SW480 (cell line): ENCODE data around the gene FXN.
"Not testable (repeated sequence)": the region's sequence is repeated elsewhere in the genome, so short reads cannot be mapped to it uniquely, and the experiment has no call there.

Source experiments
- DNase-seq: peaks from one replicate; pipeline ENCODE4 v3.0.0-alpha.2; 2016; ENCODE audit warnings: low spot score

Gene FXN

GRCh38 chr9:69027355-69028097 is 8.0 kb upstream of the FXN start:
- DNase-seq: peak; percentile 63

DNA sequence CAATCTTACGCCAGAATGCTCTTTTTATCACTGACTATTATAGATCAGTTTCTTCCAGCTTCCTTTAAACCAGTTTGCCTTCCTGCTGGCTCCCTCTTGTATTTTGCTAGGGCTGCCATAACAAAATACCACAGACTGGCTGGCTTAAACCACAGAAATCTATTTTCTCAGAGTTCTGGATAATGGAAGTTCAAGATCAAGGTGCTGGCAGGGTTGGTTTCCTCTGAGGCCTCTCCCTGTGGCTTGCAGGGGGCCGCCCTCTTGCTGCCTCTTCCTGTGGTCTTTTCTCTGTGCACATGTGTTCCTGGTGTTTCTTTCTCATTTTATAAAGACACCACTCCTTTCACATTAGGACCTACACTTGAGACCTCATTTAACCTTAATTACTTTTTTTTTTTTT is 6.8 kb upstream of the FXN start:
- DNase-seq: no peak

- no peak for DNase-seq
These were observed 6.0 kb upstream of the FXN start for GRCh38 chr9:69029535-69029934.

DNA sequence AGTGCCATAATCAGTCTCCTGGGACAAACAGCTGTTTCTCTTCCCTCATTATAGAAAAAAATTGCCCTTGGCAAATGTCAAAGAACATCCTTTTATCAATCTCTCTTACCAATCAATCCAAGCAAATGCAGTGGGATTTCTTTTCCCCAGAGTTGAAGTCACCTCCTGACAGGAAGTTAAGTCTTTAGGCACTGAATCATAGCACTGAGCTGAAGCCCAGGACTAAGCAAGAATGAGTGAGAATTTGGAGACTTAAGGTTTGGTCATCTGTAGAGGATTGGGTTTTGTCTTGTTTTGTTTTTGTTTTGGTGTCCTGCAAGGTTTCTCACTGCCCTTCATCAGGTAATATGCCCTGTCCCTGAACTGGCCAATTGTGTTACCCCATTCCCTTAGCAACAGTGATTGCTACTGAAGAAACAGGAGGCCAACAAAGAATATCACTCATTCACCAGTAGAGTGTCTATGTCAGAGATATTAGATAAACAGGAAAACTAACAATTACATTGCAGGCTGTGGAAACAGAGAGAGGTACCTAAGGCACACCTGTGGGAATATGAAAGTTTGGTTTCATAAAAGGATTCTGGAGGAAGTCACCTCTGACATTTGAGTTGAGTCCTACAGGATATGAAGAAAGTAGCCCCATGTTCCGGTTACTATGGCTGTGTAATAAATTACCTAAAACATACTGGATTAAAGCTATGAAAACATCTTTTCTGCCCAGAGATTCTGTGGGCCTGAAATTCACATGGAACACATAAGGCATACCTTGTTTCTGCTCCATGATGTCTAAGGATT is 4.5 kb upstream of the FXN start:
- no peak for DNase-seq

- no peak for DNase-seq
These were observed 1.5 kb upstream of the FXN start for GRCh38 chr9:69034071-69034470.

GRCh38 chr9:69036309-69036708 is 757 bp downstream of the FXN start:
- no peak for DNase-seq

- no peak for DNase-seq
These were observed 1.2 kb downstream of the FXN start for GRCh38 chr9:69036799-69037198.

- DNase-seq: no peak
These were observed 5.1 kb downstream of the FXN start for GRCh38 chr9:69040646-69041045.

- no peak for DNase-seq
These were observed 9.0 kb downstream of the FXN start for GRCh38 chr9:69044240-69045219.

GRCh38 chr9:69045821-69046220 is 10.3 kb downstream of the FXN start:
- DNase-seq: no peak

DNA sequence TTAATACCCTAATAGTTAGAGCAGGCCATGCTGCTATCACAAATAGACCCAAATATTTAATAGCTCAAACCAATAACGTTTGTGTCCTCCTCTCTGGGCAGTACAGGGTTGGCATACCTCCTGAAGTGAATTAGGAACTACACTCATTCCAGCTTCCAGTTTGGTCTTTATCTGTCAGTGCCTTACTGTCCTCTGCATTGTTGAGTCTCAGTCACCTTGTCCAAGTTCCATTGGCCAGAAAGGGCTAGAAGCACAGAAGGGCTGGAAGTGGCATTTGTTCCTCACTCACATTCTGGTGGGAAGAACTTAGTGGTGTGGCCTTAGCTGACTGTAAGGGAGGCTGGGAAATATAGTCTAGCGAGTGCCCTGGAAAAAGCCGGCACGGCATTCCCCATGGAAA is 11.2 kb downstream of the FXN start:
- no peak for DNase-seq

- DNase-seq: no peak
These were observed 11.8 kb downstream of the FXN start for GRCh38 chr9:69047371-69047770.

DNA sequence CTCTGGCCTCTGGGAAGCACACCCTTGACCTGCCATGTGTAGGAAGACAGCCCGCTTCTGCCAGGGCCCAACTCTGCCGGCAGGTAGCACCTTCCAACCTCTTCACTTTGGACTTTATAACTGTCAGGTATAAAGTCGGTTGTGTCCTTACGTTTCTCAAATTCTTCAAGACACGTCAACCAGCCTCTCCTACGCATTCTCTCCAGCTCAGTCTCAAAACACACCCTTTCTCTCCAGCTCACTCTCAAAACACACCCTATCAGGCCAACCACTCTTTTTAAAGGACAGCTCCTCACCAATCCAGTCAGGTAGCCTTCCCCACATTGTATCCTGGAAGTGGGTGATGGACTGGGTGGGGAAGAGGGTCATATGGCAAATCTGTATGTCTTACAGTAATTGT is 13.5 kb downstream of the FXN start:
- no peak for DNase-seq

DNA sequence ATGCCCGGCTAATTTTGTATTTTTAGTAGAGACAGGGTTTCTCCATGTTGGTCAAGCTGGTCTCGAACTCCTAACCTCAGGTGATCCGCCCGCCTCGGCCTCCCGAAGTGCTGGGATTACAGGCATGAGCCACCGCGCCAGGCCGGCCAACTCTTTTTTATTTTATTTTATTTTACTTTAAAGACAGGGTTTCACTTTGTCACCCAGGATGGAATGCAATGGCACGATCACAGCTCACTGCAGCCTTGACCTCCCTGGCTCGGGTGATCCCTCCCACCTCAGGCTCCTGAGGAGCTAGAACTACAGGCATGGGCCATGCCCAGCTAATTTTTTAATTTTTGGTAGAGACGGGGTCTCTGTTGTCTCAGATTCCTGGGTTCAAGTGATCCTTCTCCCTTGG is 15.4 kb downstream of the FXN start:
- DNase-seq: not testable (repeated sequence)

- DNase-seq: no peak
These were observed 19.4 kb downstream of the FXN start for GRCh38 chr9:69054989-69055388.

GRCh38 chr9:69056191-69056815 is 20.8 kb downstream of the FXN start:
- no peak for DNase-seq

- no peak for DNase-seq
These were observed 22.5 kb downstream of the FXN start for GRCh38 chr9:69058101-69058500.

GRCh38 chr9:69060766-69061165 is 25.2 kb downstream of the FXN start:
- no peak for DNase-seq

GRCh38 chr9:69062195-69062594 is 26.6 kb downstream of the FXN start:
- DNase-seq: no peak

DNA sequence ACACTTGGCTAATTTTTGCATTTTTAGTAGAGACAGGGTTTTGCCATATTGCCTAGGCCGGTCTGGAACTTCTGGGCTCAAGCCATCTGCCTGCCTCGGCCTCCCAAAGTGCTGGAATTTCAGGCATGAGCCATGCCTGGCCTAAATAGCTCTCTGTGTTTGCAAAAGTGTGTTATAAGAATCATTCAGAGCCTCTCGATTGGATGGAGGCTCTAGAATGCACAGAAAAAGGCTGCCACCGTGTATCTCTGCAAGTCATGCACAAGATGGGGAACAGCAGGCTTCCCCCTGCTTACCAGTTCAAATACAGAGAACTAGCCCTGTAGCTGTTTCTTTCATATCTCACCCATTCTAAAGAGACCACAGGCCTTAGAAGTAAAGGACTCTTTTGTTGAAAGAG is 28.3 kb downstream of the FXN start:
- no peak for DNase-seq

DNA sequence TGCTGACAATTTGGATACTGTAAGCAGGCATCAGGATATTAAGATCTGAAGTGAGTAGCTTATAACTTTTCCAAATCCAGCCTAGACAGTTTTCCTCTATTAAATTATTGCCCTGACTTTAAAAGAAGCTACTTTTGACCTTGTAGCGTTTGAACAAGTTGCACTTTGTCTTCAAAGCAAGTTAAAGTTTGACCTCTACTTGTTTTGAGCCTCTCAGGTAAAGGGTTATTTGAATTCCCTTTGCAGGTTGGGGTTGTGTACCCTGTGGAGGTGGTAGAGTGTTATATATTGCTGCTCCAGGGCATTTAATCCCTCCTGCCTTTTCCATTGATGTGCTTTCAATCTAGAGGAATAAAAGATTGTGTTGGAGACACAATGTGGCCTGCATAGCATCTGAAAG is 30.1 kb downstream of the FXN start:
- no peak for DNase-seq

- no peak for DNase-seq
These were observed 31.4 kb downstream of the FXN start for GRCh38 chr9:69066955-69067354.
